Germinal center (tissue), 1 donor: Measurements from ENCODE around the gene FSTL4.
A peak's percentile ranks its signal among the peaks of the same experiment; 100 is the strongest.

Source experiments
- DNase-seq: peaks from one replicate; pipeline ENCODE4 v3.0.0; 2012; ENCODE audit warnings: mixed read lengths, low spot score

The FSTL4 gene

GRCh38 chr5:133612249-133612860 is at the start of gene FSTL4:
Gene FSTL4, minus strand, starts transcription at chr5:133612541.
- DNase-seq, result peak; percentile 75

- DNase-seq, result no peak
Observed at GRCh38 chr5:133661389-133661788, 49.0 kb upstream of the FSTL4 start.

- DNase-seq, result peak; percentile 14
Observed at GRCh38 chr5:133658327-133658726, 46.0 kb upstream of the FSTL4 start.

GRCh38 chr5:133657036-133657435 is 44.7 kb upstream of the FSTL4 start:
- no peak for DNase-seq

- no peak for DNase-seq
Observed at GRCh38 chr5:133655966-133656365, 43.6 kb upstream of the FSTL4 start.

- no peak for DNase-seq
Observed at GRCh38 chr5:133653760-133654049, 41.4 kb upstream of the FSTL4 start.

GRCh38 chr5:133652951-133653759 is 40.8 kb upstream of the FSTL4 start:
- no peak for DNase-seq

- no peak for DNase-seq
Observed at GRCh38 chr5:133644000-133644865, 31.9 kb upstream of the FSTL4 start.

GRCh38 chr5:133643365-133643764 is 31.0 kb upstream of the FSTL4 start:
- DNase-seq, result no peak

- DNase-seq, result no peak
Observed at GRCh38 chr5:133642153-133642722, 29.9 kb upstream of the FSTL4 start.

GRCh38 chr5:133641683-133642082 is 29.3 kb upstream of the FSTL4 start:
- DNase-seq, result no peak

GRCh38 chr5:133639850-133640528 is 27.6 kb upstream of the FSTL4 start:
- DNase-seq, result no peak

GRCh38 chr5:133638436-133638835 is 26.1 kb upstream of the FSTL4 start:
- no peak for DNase-seq

GRCh38 chr5:133637206-133637605 is 24.9 kb upstream of the FSTL4 start:
- DNase-seq, result no peak

- no peak for DNase-seq
Observed at GRCh38 chr5:133635051-133635450, 22.7 kb upstream of the FSTL4 start.

- DNase-seq, result no peak
Observed at GRCh38 chr5:133627180-133627579, 14.8 kb upstream of the FSTL4 start.

GRCh38 chr5:133624316-133624715 is 12.0 kb upstream of the FSTL4 start:
- no peak for DNase-seq

- no peak for DNase-seq
Observed at GRCh38 chr5:133618141-133618540, 5.8 kb upstream of the FSTL4 start.

GRCh38 chr5:133613743-133614142 is 1.4 kb upstream of the FSTL4 start:
- DNase-seq, result no peak

GRCh38 chr5:133613184-133613583 is 843 bp upstream of the FSTL4 start:
- DNase-seq, result no peak

GRCh38 chr5:133611357-133612248 is 738 bp downstream of the FSTL4 start:
- DNase-seq, result peak; percentile 21
